IPS-11a (cell line): ENCODE measurements around the gene KRT8.

ENCODE experiments used
- H3K4me3 ChIP-seq: one replicate; pipeline ENCODE4 v1.5.1; 2013; ENCODE audit warnings: low read depth, low read length, control low read depth

Gene KRT8

GRCh38 chr12:52925717-52926595, 21.1 kb upstream of the KRT8 start:
- no peak overlapping the region for H3K4me3 ChIP-seq

DNA sequence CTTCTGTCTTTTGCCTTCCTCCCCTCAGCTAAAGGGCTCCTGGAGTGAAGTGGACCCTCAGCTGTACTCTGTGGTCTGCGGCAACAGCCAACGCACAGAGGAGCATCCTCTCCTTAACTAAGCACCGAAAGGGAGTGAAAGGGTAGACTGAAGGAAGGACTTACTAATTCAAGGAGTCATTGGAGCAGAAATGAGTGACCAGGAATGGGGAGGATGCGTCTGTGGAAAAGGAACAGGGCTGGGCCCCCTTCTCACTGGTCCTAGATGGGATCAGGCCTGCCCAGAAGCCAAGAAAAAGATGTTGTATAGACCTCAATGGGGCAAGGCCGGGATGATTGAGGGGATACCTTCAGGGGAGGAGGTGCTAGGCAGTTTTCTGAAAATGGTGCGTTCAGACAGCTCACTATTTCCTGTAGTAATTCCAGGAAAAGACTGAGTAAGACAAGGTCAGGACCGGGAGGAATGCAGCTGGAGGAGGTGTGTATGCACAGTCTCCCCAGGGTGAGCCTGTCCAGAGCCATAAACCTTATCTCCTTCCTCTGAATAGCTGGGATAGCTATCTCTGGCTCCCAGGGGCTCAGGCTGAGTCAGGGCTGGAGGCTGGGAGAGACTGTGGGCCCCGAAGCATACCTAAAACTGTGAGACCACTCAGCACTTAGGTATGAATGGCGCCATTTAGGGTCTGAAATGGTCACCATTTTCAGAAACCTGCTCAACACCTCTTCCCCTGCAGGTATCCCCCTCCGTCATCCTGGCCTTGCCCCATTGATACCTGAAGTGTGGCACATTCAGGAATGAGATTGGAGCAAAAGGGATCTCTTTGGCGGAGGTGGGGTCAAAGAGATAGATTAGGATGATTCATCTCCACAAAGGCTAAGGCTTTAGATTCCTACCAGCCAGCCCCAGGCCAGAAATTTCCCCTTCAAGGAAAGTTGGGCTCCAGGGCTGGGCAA, 20.2 kb upstream of the KRT8 start:
- no peak overlapping the region for H3K4me3 ChIP-seq

DNA sequence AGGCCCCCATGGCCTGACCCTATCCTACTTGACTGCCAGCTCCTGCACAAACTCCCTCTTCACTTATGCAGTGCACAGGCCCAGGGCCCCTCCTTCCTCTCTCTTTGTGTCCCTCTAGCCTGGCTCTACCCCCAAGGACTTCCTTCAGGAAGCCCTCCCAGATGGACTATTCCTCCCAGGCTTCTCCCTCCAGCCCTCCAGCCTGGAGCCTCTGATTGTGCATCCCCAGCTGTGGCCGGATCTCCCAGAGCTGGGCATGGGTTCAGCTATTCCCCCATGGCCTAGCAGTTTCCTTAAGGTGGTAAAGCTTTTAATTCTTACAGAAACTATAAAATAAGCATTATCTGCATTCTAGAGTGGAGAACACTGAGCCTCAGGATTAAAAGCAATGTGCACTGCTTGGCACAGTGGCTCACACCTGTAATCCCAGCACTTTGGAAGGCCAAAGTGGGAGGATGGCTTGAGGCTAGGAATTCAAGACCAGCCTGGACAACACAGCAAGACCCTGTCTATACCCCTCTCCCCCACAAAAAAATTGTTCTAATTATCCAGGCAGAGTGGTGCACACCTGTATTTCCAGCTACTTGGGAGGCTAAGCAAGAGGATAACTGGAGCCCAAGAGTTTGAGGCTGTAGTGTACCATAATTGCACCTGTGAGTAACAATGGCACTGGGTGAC, 16.8 kb upstream of the KRT8 start:
- no peak overlapping the region for H3K4me3 ChIP-seq

DNA sequence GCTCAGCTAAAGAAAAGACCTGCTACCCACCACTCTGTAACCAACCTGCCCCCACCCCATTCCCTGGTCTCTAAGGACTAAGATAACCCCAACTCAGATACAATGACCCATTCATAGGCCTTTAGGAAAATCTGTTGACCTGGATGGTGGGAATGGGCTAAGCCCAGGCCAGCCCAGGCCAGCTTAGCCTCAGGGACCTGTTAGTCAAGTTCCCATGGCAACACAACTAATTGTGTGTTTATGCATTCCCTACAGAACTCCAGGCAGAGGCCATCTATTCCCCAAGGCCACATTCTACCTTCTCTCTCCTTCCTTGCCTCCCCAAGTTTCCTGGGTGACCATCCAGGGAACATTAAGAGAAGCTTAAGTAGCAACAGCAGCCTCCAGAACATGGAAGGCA, 16.1 kb upstream of the KRT8 start:
- no peak overlapping the region for H3K4me3 ChIP-seq

DNA sequence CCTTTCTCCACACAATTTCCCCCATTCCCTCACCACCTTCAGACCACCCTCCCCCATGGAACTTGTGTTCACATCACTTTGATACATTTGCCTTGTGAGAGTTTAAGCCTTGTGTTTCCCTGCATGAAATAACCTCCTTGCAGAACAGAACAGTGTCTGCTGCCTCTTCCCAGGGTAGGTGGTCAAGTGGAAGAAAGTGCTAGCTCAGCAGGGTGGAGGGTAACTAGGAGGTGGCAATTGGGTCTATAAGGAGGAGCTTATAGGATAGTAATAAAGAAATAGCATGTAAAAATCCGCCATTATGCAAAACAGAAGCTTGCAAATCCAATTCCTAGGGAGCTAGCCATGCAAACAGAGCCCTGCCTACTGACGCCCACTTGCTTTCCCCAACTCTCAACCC, 13.9 kb upstream of the KRT8 start:
- no peak overlapping the region for H3K4me3 ChIP-seq

GRCh38 chr12:52918351-52918750, 13.5 kb upstream of the KRT8 start:
- H3K4me3 ChIP-seq = no peak overlapping the region

DNA sequence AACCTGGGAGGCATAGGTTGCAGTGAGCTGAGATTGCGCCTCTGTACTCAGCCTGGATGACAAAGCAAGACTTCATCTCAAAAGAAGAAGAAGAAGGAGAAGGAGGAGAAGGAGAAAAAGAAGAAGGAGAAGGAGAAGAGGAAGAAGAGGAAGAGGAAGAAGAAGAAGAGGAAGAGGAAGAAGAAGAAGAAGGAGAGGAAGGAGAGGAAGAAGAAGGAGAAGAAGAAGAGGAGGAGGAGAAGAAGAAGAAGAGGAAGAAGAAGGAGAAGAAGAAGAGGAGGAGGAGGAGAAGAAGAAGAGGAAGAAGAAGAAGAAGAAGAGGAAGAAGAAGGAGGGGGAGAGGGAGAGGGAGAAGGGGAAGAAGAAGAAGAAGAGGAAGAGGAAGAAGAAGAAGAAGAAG, 12.9 kb upstream of the KRT8 start:
- H3K4me3 ChIP-seq = no peak overlapping the region

GRCh38 chr12:52916216-52916615, 11.3 kb upstream of the KRT8 start:
- H3K4me3 ChIP-seq = no peak overlapping the region

DNA sequence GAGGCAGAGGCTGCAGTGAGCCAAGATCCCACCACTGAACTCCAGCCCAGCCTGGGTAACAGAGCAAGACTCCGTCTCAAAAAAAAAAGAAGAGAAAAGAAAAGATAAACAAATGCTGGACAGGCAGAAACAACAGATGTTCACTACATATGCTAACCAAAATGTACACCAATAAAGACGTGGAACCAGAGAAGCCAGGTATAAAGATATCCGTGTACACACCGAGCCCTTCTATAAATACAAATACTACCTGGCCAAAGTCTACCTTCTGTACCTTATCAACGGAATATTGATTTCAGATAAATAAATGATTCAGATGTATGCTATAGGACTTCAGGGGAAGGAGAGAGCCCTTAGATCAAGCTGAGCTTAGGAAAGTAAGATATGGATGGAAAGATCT, 10.8 kb upstream of the KRT8 start:
- no peak overlapping the region for H3K4me3 ChIP-seq

DNA sequence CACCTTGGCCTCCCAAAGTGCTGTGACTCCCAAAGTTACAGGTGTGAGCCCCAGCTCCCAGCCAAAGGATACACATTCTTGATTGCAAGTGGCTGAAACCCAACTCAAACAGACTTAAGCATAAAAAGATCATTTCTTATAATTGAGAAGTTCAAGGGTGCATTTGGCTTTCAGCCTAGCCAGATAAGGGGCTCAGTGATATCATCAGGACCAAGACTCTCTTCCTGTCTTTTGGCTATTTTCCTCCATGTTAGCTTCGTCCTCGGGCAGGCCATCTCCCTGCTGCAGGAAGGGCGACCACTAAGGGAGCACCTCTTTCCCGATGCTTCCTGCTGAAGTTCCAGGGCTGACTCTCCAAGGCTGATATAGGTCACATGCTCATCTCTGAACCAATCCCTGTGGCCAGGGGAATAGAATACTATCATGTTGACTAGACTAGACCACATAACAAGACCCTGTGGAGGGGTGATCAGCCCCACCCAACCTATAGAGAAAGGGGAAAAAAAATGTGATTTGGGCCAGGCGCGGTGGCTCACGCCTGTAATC, 9.8 kb upstream of the KRT8 start:
- H3K4me3 ChIP-seq = no peak overlapping the region

- no peak overlapping the region for H3K4me3 ChIP-seq
Measured at GRCh38 chr12:52913431-52913821, 8.6 kb upstream of the KRT8 start.

DNA sequence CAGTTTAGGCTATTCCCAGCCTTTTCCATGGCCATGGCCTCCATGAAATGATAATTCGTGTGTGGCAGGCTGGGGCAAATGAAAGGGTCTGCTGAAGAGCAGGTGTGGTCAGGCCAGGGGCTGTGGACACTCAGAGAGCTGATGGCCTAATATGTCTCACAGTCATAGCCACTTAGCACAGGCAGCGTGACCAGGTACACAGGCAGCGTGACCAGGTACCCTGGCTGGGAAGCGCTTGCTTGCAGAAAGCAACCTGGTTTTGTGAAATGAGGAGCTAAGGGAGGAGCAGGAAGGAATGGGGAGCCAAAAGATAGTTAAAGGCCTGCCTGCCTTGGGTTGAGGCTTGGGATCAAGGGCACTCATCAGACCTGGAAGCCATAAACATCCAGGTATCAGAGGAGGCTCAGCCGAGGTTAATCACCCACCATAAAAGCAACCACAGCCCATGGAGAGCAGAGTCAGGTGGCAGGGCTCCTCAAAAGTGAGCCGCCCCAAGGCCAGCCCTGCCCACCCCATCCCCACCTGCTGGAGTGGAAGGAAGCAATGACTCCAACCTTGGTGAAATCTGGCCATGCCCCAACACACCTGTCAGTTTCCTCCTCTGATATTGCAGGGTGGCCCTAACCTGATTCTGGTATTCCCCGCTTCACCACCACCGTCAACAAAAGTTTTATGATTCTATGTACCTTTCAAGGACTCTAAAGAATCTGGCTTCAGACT, 8.0 kb upstream of the KRT8 start:
- no peak overlapping the region for H3K4me3 ChIP-seq

DNA sequence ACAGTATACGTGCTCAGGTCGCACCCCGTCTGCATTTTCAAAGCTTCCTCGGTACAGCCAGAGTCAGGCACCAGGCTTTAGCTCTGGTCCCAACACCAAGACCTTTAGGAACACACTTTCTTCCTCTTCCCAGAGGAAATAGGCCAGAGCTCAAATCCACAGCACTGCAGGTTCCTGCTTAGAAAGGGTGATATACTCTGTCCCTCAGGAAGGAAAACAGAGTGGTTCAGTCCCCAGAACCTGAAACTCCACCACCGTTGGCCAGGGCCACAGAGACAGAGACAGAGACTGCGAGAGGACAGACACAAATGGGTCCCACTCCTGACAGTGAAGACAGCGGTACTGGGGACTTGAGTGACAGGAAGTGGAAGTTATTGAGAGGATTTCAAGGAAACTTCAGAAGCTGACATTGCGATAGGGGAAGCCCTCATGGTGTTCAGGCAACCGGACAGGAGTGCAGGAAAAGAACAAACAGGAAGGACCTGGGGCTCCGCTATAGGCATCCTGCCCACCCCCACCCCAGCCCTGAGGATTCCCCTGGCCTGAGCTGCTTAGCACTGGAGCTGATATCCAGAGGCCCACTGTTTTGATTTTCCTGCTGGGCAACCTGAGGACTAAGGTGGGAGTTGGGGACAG, 5.5 kb upstream of the KRT8 start:
- H3K4me3 ChIP-seq = no peak overlapping the region

GRCh38 chr12:52909796-52910195, 4.9 kb upstream of the KRT8 start:
- no peak overlapping the region for H3K4me3 ChIP-seq

DNA sequence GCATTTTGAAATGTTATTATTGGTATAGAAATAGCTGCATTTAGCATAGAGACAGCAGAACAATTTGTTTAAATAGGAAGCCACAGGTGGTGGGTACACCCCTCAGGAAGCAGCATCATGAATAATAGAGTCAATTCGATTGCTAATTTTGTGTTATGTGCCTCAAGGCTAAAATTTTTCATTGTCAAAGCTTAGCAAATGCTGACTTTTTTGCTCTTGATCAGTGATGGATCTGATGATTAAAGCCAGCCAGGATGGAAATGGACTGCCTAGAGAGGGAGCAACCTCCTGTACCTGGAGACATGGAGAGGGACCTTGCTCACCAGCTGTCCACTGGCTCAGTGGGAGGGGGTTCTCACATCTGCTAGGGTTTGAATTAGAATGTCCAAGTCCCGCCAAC, 4.5 kb upstream of the KRT8 start:
- H3K4me3 ChIP-seq = no peak overlapping the region

DNA sequence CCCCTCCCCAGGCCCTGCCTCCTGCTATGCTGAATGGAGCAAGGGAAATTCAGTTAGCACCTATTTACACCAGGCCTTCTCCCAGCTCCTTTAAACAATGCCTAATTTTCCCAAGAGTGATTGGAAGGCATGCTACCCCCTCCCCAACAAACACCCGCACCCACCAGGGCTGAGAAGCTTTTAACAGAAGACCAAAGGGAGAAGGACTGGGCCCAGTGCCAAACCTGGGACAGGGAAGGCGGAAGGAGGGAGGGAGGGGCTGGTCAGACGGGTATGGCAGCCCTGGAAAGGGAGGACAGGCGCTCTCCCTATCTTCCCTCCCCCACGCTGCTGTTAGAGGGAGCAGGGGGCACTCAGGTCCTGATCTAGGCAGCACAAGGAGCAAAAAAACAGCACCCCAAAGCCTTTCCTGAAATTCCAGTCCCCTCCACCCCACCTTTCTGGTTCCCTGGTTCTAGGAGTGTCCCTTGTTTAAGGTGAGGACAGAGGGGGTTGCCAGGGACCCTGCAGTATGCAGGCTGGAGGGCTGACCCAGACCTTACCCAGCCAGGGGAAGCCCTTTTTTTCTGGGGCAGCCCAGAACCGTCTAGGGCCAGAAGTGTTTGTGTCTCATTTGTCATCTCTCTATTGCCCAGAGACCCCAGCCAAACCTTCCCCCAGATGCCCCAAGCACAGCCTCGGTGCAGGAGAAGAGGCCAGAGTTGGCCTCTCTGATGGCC, 2.4 kb upstream of the KRT8 start:
- H3K4me3 ChIP-seq = no peak overlapping the region

DNA sequence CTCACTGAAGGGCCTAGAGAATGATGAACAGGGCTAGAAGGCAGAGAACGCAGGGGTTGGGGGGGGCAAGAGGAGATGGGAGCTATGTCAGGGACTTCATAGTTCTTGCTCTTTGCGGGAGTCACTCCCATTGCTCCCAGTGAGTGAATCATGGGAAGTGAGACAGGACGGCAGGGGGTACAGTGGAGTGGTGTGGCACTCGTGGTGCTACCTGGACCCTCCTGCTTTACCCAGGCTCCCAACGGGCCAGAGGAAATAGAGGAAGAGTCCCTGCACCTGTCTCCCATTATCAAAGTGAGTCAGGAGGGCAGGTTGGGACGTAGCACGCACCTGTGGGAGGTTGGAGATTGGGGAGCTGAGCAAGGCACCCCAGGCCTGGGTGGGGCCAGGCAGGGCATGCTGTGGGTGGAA, 1.3 kb upstream of the KRT8 start:
- no peak overlapping the region for H3K4me3 ChIP-seq

- H3K4me3 ChIP-seq = peak overlapping the region; percentile 92
Measured at GRCh38 chr12:52903855-52904508, 894 bp downstream of the KRT8 start.
